Left ventricle myocardium inferior (tissue), 1 donor: ENCODE data around the gene CD40LG. TPM values are rescaled to one million over a fixed set of nuclear protein-coding genes. Genes with fewer than 3 reads are reported as not detected.

Experiments used
- DNase-seq: peaks from one replicate; pipeline ENCODE4 v3.0.0-alpha.2; 2020
- H3K27ac ChIP-seq: fragments of 200-600 bp; replicated peaks from 2 replicates; pipeline ENCODE4 v1.8.0; 2021
- H3K27me3 ChIP-seq: fragments of 200-600 bp; 2 replicates; pipeline ENCODE4 v1.8.0; 2021; ENCODE audit warnings: low read depth
- H3K36me3 ChIP-seq: fragments of 200-600 bp; 2 replicates; pipeline ENCODE4 v1.8.0; 2021
- H3K4me1 ChIP-seq: fragments of 200-600 bp; 2 replicates; pipeline ENCODE4 v1.8.0; 2021
- H3K4me3 ChIP-seq: fragments of 200-600 bp; 2 replicates; pipeline ENCODE4 v1.8.0; 2021; ENCODE audit warnings: mild to moderate bottlenecking, moderate library complexity
- H3K9me3 ChIP-seq: fragments of 200-600 bp; replicated peaks from 2 replicates; pipeline ENCODE4 v1.8.0; 2021
- CTCF ChIP-seq: fragments of 200-600 bp; IDR thresholded peaks from 2 replicates; pipeline ENCODE4 v1.8.0; 2021; ENCODE audit warnings: antibody characterized with exemption, mild to moderate bottlenecking, borderline replicate concordance
- intact Hi-C: fragments of 100-400 bp; cut with micrococcal nuclease; formaldehyde crosslinking; loops from one replicate; pipeline ENCODE4 v1.11.0; 2022
- total RNA-seq: library from RNA; stranded (reverse); fragmentation: NEBNext Ultra II Directional; extraction: Animal tissue kit (Norgen Biotek cat#: 25700); gene quantifications from one replicate; pipeline ENCODE4 v1.2.1, GENCODE V29; 2021
- donor health status: DM: no; HTN: yes; CAD: no; lungs with severe emphysema.

Gene CD40LG
- total RNA-seq, 1 donor from 2014 or later = not detected

GRCh38 chrX:136625246-136625645 lies 22.7 kb upstream of the CD40LG start:
- DNase-seq = no peak
- Histone ChIP-seq H3K9me3 (no peaks in the 10 kb centered on the region), H3K27me3 (no peaks in the 10 kb centered on the region), H3K36me3 (no peaks in the 10 kb centered on the region), H3K4me3 (no peak overlapping the region), H3K27ac (no peak overlapping the region), H3K4me1 (no peaks in the 10 kb centered on the region)
- TF ChIP-seq CTCF = no peak
- intact Hi-C loops = no loop called here

GRCh38 chrX:136626237-136626636 lies 21.7 kb upstream of the CD40LG start:
- H3K36me3 ChIP-seq = no peaks in the 10 kb centered on the region

GRCh38 chrX:136626891-136627290 lies 21.1 kb upstream of the CD40LG start:
- DNase-seq = no peak
- H3K27ac ChIP-seq = no peak overlapping the region
- H3K4me1 ChIP-seq = no peaks in the 10 kb centered on the region
- no peaks in the 10 kb centered on the region for H3K27me3 ChIP-seq
- no peaks in the 10 kb centered on the region for H3K36me3 ChIP-seq
- intact Hi-C loops = no loop called here
- H3K4me3 ChIP-seq = no peak overlapping the region
- H3K9me3 ChIP-seq = no peaks in the 10 kb centered on the region
- TF ChIP-seq CTCF = no peak

More at GRCh38 chrX:136626237-136626636, 21.7 kb upstream of the CD40LG start:
- no peak for TF ChIP-seq CTCF
- Histone ChIP-seq H3K4me3 (no peak overlapping the region), H3K27ac (no peak overlapping the region), H3K27me3 (no peaks in the 10 kb centered on the region), H3K9me3 (no peaks in the 10 kb centered on the region), H3K4me1 (no peaks in the 10 kb centered on the region)
- DNase-seq = no peak
- intact Hi-C loops = no loop called here

- H3K27me3 ChIP-seq = no peaks in the 10 kb centered on the region
- intact Hi-C loops = no loop called here
- TF ChIP-seq CTCF = no peak
- no peak overlapping the region for H3K27ac ChIP-seq
- DNase-seq = no peak
- no peak overlapping the region for H3K4me3 ChIP-seq
- H3K36me3 ChIP-seq = no peaks in the 10 kb centered on the region
- H3K9me3 ChIP-seq = no peaks in the 10 kb centered on the region
- no peaks in the 10 kb centered on the region for H3K4me1 ChIP-seq
These were observed 20.5 kb upstream of the CD40LG start for GRCh38 chrX:136627409-136627808.

- Histone ChIP-seq H3K4me3 (no peak overlapping the region), H3K27ac (no peak overlapping the region), H3K36me3 (no peaks in the 10 kb centered on the region), H3K27me3 (no peaks in the 10 kb centered on the region), H3K9me3 (no peaks in the 10 kb centered on the region), H3K4me1 (no peaks in the 10 kb centered on the region)
- intact Hi-C loops = no loop called here
- no peak for DNase-seq
- no peak for TF ChIP-seq CTCF
These were observed 18.7 kb upstream of the CD40LG start for GRCh38 chrX:136629084-136629750.

GRCh38 chrX:136630881-136631280 lies 17.1 kb upstream of the CD40LG start:
- DNase-seq = no peak
- no peak for TF ChIP-seq CTCF
- no peak overlapping the region for H3K27ac ChIP-seq
- H3K36me3 ChIP-seq = no peaks in the 10 kb centered on the region
- H3K4me1 ChIP-seq = no peaks in the 10 kb centered on the region
- H3K9me3 ChIP-seq = no peaks in the 10 kb centered on the region
- intact Hi-C loops = no loop called here
- H3K4me3 ChIP-seq = no peak overlapping the region
- H3K27me3 ChIP-seq = no peaks in the 10 kb centered on the region
